SK-N-DZ (cell line): ENCODE data around the gene FASTKD1.

ENCODE experiments used
- DNase-seq: peaks from one replicate; pipeline ENCODE4 v3.0.0-alpha.2; 2015; ENCODE audit warnings: low spot score

FASTKD1 gene

GRCh38 chr2:169507698-169508097, 66.0 kb downstream of the FASTKD1 start:
- no peak for DNase-seq

- DNase-seq = no peak
Observed at GRCh38 chr2:169504651-169505050, 69.0 kb downstream of the FASTKD1 start.

- DNase-seq = no peak
Observed at GRCh38 chr2:169495310-169495928, 78.2 kb downstream of the FASTKD1 start.

- DNase-seq = no peak
Observed at GRCh38 chr2:169493360-169493759, 80.3 kb downstream of the FASTKD1 start.

DNA sequence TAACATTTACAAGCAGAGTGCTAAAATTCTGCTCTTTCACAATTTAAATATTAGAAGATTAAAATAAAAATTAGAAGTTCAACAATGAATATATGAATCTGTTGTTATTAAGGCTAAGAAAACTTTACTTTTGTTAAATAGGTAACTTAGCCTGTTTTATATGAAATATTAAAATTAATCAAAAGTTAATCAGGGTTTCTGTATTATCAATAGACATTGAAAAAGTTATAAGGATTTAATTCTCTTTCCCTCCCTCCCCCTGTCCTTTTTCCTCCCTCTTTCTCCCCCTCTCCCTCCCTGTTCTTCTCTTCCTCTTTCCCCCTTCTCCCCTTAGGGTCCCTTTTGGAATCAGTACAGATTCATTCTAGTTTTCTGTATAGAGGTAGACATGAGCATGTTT, 82.3 kb downstream of the FASTKD1 start:
- no peak for DNase-seq

GRCh38 chr2:169490834-169491233, 82.8 kb downstream of the FASTKD1 start:
- DNase-seq = no peak

- no peak for DNase-seq
Observed at GRCh38 chr2:169486487-169486886, 87.2 kb downstream of the FASTKD1 start.

DNA sequence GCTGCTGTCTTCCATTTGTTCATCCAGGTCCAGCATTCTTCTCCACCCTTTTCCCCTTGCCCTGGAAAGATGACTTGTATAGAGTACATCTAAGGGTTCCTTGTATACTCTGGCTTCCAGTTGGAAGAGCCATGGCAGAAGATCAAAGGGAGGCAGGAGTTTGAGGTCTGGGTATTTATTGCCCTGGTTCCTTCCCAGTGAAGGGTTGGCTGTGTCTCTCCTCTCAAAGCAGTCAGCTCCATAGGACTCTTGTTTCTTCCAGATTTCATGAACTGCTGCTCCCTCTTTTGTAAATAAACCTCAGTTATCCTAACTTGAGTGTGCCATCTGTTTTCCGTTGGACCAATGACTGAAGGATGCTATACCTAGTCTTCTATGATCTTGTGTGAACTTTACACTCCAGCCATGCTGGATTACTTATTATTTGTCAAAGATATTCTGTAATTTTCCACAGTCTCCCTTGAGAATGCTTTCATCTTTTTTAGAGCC, 88.0 kb downstream of the FASTKD1 start:
- DNase-seq = no peak

GRCh38 chr2:169480079-169480465, 93.6 kb downstream of the FASTKD1 start:
- no peak for DNase-seq
